Heart right ventricle (tissue), 16 donors: ENCODE measurements around the gene PARD3. TPM values are rescaled to one million over a fixed set of nuclear protein-coding genes. Genes with fewer than 3 reads are reported as not detected.

Experiments used
- ATAC-seq, 8 donors: fragments of 200-7000 bp; cut with Tn5 transposase; one replicate each; pipeline ENCODE4 v1.9.1; 2020; ENCODE audit warnings: mild to moderate bottlenecking in 8 of 8, moderate library complexity in 8 of 8, moderate number of reproducible peaks in 1 of 8
- DNase-seq, 2 donors: peaks; one replicate each; pipeline ENCODE4 v3.0.0-alpha.2; 2020
- H3K27ac ChIP-seq, 10 donors: fragments of 200-600 bp; sonication (generic) in 2 of 10; one replicate each; pipeline versions ENCODE4 v1.5.0 to v1.8.0; 2020 to 2022; ENCODE audit warnings: mild to moderate bottlenecking in 3 of 10
- H3K27me3 ChIP-seq, 7 donors: fragments of 200-600 bp; one replicate each; pipeline ENCODE4 v1.8.0; 2021 to 2022; ENCODE audit warnings: mild to moderate bottlenecking in 2 of 7
- H3K36me3 ChIP-seq, 9 donors: fragments of 200-600 bp; sonication (generic) in 1 of 9; one replicate each; pipeline versions ENCODE4 v1.5.0 to v1.8.0; 2020 to 2022; ENCODE audit warnings: mild to moderate bottlenecking in 2 of 9
- H3K4me1 ChIP-seq, 9 donors: fragments of 200-600 bp; sonication (generic) in 1 of 9; one replicate each; pipeline versions ENCODE4 v1.5.0 to v1.8.0; 2020 to 2022; ENCODE audit warnings: mild to moderate bottlenecking in 4 of 9
- H3K4me3 ChIP-seq, 10 donors: fragments of 200-600 bp; sonication (generic) in 2 of 10; one replicate each; pipeline versions ENCODE4 v1.5.0 to v1.8.0; 2020 to 2022; ENCODE audit warnings: mild to moderate bottlenecking in 7 of 10, moderate library complexity in 2 of 10
- H3K9me3 ChIP-seq, 11 donors: fragments of 200-600 bp in 10 of 11; sonication (generic) in 2 of 11; one replicate each; pipeline versions ENCODE4 v1.5.0 to v1.8.0; 2013 to 2022; ENCODE audit warnings: mild to moderate bottlenecking in 2 of 11, control low read depth in 1 of 11, moderate library complexity in 1 of 11
- CTCF ChIP-seq, 9 donors: fragments of 200-600 bp; sonication (generic) in 2 of 9; IDR thresholded peaks; one replicate each; pipeline versions ENCODE4 v1.5.0 to v1.8.0; 2021 to 2022; ENCODE audit warnings: antibody characterized with exemption in 9 of 9, mild to moderate bottlenecking in 5 of 9, moderate library complexity in 1 of 9
- WGBS, 2 donors: extraction: QIAGEN DNeasy Blood & Tissue Kit; methylation state at CpG; one replicate each; pipeline ENCODE4 v1.1.7; 2013; ENCODE audit warnings: inconsistent platforms in 1 of 2; 5-methylcytosine and 5-hydroxymethylcytosine counted together
- intact Hi-C, 10 donors: fragments of 100-400 bp; cut with DNase I; formaldehyde crosslinking; loops; one replicate each; pipeline versions ENCODE4 v1.11.1 to v1.14.2; 2022
- polyA plus RNA-seq, 2 donors: library from polyadenylated mRNA; stranded (reverse); fragments of 200-250 nt; gene quantifications; one replicate each; pipeline ENCODE4 v1.2.3, GENCODE V29; 2013
- total RNA-seq, 10 donors: library from RNA; stranded (reverse); fragmentation: NEBNext Ultra II Directional in 3 of 10; extraction: Animal tissue kit (Norgen Biotek cat#: 25700) in 3 of 10; gene quantifications; one replicate each; pipeline versions ENCODE4 v1.2.1 to v1.2.4, GENCODE V29; 2021 to 2023
- donor health status: Arrhythmogenic right ventricular cardiomyopathy.
- donor health status: ischemic (EF 13 %, LVEDD 7.1; RV severe dilation, severe dysfunction).
- donor health status: healthy with polysubstance abuse.
- donor health status: DM: no; HTN: yes; CAD: no.
- donor health status: DM: no; HTN: no; CAD: no.
- donor health status: ischemic (EF 25% LVEDD 6.9; RV normal size, moderate dysfunction).
- donor health status: ischemic (EF 25% LVEDD 5.7; RV mildly dilated, moderate dysfunction).
- donor health status: healthy.
- donor health status: DM: yes; HTN: yes; CAD: no.
- donor health status: Ischemic cardiomyopathy.
- donor health status: ischemic (EF 35%, LVEDD 5.7; RV mildly dilated, moderate dysfunction).
- donor health status: nonischemic (EF 11% LVEDD 7.7; RV severe dilation, severe dysfunction).
- donor health status: DM: yes; HTN: yes; CAD: no.
- donor health status: PGD.
- donor health status: ischemic (EF 29% LVEDD 5.4; RV normal size, mild dysfunction).
- donor health status: nonischemic (EF 23%, LVEDD 6.1; RV moderate dilation, normal function).

Gene PARD3
- total and polyA plus RNA-seq, 12 donors: 19.7 to 41.8 (median 34.2) TPM

DNA sequence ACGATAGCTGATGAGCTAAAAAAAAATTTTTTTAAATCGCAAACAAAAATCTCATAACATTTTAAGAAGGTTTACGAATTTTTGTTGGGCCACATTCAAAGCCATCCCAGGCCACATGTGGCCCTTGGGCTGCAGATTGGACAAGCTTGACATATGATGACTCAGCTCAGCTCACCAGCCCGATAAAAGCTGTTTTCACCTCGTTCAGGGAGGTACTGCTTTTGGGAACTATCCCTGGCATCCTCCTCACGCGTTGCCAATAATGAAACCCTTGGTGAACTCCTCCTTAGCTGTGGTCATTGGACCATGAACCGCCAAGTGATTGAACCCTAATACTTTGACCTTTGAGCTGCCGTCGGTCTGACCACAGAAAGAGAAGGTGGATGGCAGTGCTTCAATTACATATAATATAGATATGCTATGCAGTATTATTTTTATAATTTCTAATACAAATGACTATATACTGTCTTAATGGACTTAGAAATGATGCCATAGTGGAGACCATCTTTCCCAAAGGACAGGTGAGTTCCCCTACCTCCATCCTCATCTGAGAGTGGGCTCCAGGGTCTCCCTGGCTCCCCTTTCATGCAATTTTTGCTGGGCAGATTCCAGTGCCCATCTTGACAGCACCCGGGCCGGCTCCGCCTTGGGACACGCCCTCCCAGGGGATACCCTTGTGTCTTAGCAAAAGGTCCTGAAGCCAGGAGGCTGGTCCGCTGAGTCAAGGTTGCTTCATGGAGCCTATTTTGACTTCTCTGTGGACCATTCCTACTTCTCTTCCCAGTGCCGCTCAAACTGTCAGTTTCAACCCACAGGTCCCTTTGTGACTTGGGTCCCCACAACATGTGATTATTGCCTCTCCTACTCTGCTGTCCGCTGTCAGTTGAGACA, 707.2 kb downstream of the PARD3 start:
- WGBS, 2 donors: 93 to 95% methylated on average over 17 of the region's 17 CpGs
- H3K27ac ChIP-seq: no peak overlapping the region
- H3K36me3 ChIP-seq: peaks cover 0 to 12% (median 0%) of the 10 kb centered on the region in 9 donors
- peaks cover 0 to 10% (median 5%) of the 10 kb centered on the region in 9 donors for H3K4me1 ChIP-seq
- no peak for ATAC-seq
- intact Hi-C loops: no loop called here
- no peak overlapping the region for H3K4me3 ChIP-seq
- H3K27me3 ChIP-seq: no peaks in the 10 kb centered on the region
- TF ChIP-seq CTCF (IDR thresholded peaks at IDR 0.05): no peak
- no peak for DNase-seq
- no peaks in the 10 kb centered on the region for H3K9me3 ChIP-seq

DNA sequence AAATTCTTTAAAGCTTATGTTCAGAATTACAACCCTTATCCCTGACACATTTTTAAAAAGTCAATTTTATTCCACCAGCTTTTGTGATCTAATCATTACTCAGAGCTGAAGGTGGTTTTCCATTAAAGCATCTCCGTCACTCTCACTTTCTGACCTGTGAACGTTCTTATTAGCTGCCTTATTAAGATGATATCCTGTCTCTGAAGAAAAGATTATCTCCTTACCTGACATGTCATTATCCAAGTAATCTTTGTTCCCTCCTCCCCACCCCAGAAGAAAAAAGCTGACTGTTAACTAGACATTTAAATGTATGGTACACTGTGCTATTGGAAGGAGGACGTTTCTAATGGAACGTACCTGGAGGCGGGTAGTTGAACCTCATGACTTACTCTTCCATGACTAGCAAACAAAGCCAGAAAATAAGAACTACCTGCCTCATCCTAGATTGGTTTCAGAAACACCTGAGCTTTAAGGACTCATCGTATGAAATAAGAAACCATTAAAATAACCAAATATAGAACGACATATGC, 708.7 kb downstream of the PARD3 start:
- WGBS, 2 donors: 93% methylated on average over 7 of the region's 7 CpGs
- DNase-seq (no peak), ATAC-seq (no peak)
- intact Hi-C loops: no loop called here
- H3K4me1 ChIP-seq: peaks cover 0 to 22% (median 11%) of the 10 kb centered on the region in 9 donors
- H3K4me3 ChIP-seq: no peak overlapping the region
- H3K27me3 ChIP-seq: no peaks in the 10 kb centered on the region
- no peaks in the 10 kb centered on the region for H3K9me3 ChIP-seq
- H3K36me3 ChIP-seq: peaks cover 0 to 12% (median 0%) of the 10 kb centered on the region in 9 donors
- H3K27ac ChIP-seq: no peak overlapping the region
- no peak for TF ChIP-seq CTCF (IDR thresholded peaks at IDR 0.05)

- no peak for TF ChIP-seq CTCF (IDR thresholded peaks at IDR 0.05)
- Histone ChIP-seq H3K27ac (no peak overlapping the region), H3K36me3 (no peaks in the 10 kb centered on the region), H3K4me3 (no peak overlapping the region), H3K9me3 (peaks cover 0 to 5% (median 0%) of the 10 kb centered on the region in 11 donors), H3K27me3 (no peaks in the 10 kb centered on the region), H3K4me1 (peaks cover 0 to 27% (median 12%) of the 10 kb centered on the region in 9 donors)
- 67 to 68% methylated on average over 16 of the region's 16 CpGs for WGBS, 2 donors
- ATAC-seq: no peak
- no peak for DNase-seq
- intact Hi-C loops: no loop called here
These were observed 710.1 kb downstream of the PARD3 start for GRCh38 chr10:34104829-34105572.

DNA sequence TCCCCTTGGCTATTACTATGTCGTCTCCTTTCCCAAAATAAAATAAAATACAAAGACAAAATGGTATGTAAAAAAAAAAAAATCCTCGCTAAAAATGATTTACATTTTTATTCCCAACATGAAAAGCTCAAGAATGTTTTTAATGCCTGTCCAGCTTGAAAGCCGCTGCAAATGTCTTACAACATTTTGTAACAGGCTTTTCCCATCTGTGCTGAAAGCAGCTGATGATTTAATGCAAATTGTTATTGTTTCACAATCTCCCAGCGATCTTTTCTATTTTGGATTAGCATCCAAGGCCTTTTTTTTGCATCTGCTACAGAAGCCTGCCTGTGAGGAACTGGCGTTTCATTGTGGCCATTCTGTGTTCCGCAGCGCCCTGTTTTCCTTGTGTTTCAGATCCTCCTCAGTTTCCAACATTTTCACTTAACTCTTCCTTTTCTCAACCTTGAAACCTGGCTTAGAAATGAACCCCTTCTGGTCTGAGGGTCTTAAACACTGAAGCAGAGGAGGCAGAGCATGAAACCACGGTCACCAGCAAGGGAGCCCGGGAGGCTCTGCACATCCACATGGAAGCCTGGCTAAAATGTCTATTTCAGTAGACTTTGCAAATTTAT, 712.1 kb downstream of the PARD3 start:
- TF ChIP-seq CTCF (IDR thresholded peaks at IDR 0.05): no peak
- 68 to 82% methylated on average over 9 of the region's 9 CpGs for WGBS, 2 donors
- peaks cover 0 to 15% (median 3%) of the 10 kb centered on the region in 11 donors for H3K9me3 ChIP-seq
- H3K36me3 ChIP-seq: no peaks in the 10 kb centered on the region
- H3K27ac ChIP-seq: peak overlapping the region in 8 of 10 donors; percentile 20 to 83 (median 58)
- DNase-seq: no peak
- H3K27me3 ChIP-seq: no peaks in the 10 kb centered on the region
- no peak overlapping the region for H3K4me3 ChIP-seq
- intact Hi-C loops: no loop called here
- peaks cover 0 to 27% (median 12%) of the 10 kb centered on the region in 9 donors for H3K4me1 ChIP-seq
- ATAC-seq: peak in 1 of 8 donors; percentile 9
